HG03103 (cell line): ENCODE results near the gene MAOB.

Experiments used
- ATAC-seq: cut with Tn5 transposase; IDR thresholded peaks from one replicate; pipeline ENCODE4 v1.9.1; 2021; ENCODE audit warnings: low read depth; ENCODE audit not compliant: unreplicated experiment

The MAOB gene

DNA sequence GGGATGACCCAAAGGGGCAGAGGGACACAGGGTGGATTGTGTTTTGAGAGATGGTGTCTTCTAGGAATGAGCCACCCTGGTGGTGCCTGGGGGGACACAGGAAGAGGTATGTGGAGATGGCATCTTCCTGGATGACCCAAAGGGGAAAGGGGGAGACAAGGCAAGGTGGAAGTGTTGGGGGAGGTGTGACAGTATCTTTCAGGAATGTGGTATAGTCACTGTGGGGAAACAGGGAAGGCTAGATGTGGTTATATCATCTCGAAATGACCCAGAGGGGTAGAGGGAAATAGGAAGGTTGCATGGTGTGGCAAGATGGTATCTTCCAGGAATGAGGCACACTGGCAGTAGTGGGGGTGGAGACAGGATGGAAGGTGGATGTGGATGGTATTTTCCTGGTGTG lies 163.3 kb downstream of the MAOB start:
- no peak for ATAC-seq

DNA sequence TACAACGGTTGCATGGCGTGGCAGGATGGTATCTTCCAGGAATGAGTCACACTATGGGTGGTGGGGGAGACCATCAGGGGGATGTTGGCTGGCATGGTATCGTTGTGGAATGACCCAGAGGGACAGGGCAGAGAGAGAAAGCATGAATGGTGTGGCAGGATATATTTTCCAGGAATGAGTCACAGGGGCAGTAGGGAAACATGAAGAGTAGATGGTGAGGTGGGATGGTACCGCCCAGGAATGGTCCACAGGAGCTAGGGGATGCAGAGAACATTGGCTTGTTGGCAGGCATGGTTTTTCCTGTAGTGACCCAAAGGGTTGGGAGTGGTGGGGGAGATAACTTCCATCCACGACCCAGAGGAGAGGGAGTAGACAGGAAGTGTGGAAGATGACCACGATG lies 163.7 kb downstream of the MAOB start:
- ATAC-seq: no peak

DNA sequence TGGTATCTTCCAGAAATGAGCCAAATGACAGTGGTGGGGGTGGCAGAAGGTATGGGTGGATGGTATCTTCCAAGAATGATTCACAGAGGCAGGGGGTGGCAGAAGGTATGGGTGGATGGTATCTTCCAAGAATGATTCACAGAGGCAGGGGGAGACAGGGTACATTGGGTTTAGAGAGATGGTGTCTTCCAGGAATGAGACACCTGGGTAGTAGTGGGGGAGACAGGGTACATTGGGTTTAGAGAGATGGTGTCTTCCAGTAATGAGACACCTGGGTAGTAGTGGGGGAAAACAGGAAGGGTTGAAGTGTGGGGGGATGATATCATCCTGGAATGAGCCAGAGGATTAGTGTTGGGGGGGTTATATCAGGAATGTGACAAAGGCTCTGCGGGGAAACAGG lies 164.2 kb downstream of the MAOB start:
- no peak for ATAC-seq

DNA sequence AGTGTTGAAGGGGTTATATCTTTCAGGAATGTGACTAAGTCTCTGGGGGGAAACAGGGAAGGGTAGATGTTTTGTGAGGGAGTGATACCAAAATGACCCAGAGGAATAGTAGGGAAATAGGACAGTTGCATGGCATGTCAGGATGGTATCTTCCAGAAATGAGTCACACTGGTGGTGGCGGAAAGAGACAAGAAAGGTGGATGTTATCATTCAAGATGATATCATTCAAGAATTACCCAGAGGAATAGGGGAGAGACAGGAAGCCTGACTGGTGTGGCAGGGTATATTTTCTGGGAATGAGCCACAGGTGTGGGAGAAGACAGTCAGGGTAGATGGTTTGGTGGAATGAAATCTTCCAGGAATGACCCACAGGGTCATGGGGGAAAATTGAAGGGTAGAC lies 165.1 kb downstream of the MAOB start:
- ATAC-seq: no peak

DNA sequence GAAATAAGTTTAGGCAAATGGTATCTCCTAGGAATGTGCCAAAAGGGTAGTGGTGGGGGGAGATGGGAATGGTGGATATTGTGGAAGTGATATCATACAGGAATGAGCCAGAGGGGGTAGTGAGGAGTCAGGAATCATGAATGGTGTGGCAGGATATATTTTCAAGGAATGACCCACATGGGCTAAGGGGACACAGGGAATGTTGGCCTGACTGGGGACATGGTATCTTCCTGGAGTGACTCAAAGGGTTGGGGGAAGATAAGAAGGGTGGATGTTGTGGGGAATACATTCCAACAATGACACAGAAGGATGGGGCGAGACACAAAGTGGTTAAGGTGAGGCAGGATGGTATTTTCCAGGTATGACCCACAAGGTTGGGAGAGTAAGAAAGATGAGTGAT lies 165.6 kb downstream of the MAOB start:
- ATAC-seq: no peak
